SK-N-SH (cell line): Measurements from ENCODE around the gene TNXB. TPM values are rescaled to one million over a fixed set of nuclear protein-coding genes. Genes with fewer than 3 reads are reported as not detected.
"Not testable (repeated sequence)": the region's sequence is repeated elsewhere in the genome, so short reads cannot be mapped to it uniquely, and the experiment has no call there.

Experiments
- CTCF ChIA-PET: fragments of 300-600, 350-600 bp; formaldehyde crosslinking; extraction: SDS; loops from one replicate; lab custom pipeline; 2021; lab: Yijun Ruan, JAX
- POLR2A ChIA-PET: fragments of 350-600 bp; sonication (Branson Sonifier 250); formaldehyde crosslinking; extraction: SDS; loops from one replicate; lab custom pipeline; 2020; ENCODE audit warnings: antibody characterized with exemption, inconsistent platforms; lab: Yijun Ruan, JAX
- DNase-seq: peaks from one replicate; pipeline ENCODE4 v3.0.0; 2012
- H2AFZ ChIP-seq: fragments of 200-600 bp; sonication (generic); 2 replicates; pipeline ENCODE4 v1.8.1; 2016; ENCODE audit warnings: antibody characterized with exemption, mild to moderate bottlenecking, low read depth
- H3F3A ChIP-seq: fragments of 200-600 bp; sonication (generic); replicated peaks from 2 replicates; pipeline ENCODE3; 2016; ENCODE audit warnings: antibody characterized with exemption, mild to moderate bottlenecking; ENCODE audit not compliant: insufficient read depth
- H3K27ac ChIP-seq, 2 experiments: fragments of 200-500 bp in 1 of 2; fragments of 200-600 bp in 1 of 2; sonication (Bioruptor generic) in 1 of 2; sonication (generic), shearing (Covaris generic) in 1 of 2; 2 replicates each; pipeline versions ENCODE4 v1.5.1 to v1.6.1; 2014 to 2016; ENCODE audit warnings: low read depth in 2 of 2, inconsistent platforms in 1 of 2, low read length in 1 of 2, mild to moderate bottlenecking in 1 of 2, mixed read lengths in 1 of 2
- H3K27me3 ChIP-seq: fragments of 200-600 bp; sonication (generic), shearing (Covaris generic); 2 replicates; pipeline ENCODE4 v1.6.1; 2016; ENCODE audit warnings: mixed run types; ENCODE audit not compliant: insufficient read depth
- H3K36me3 ChIP-seq, 2 experiments: fragments of 200-500 bp in 1 of 2; fragments of 200-600 bp in 1 of 2; sonication (Bioruptor generic) in 1 of 2; sonication (generic) in 1 of 2; replicated peaks in 1 of 2; 2 replicates each; pipeline versions ENCODE3 to v1.5.1; 2014 to 2016; ENCODE audit warnings: low read length in 1 of 2, mild to moderate bottlenecking in 1 of 2; ENCODE audit not compliant: insufficient read depth in 2 of 2, control insufficient read depth in 1 of 2
- H3K4me1 ChIP-seq, 2 experiments: fragments of 200-500 bp in 1 of 2; fragments of 200-600 bp in 1 of 2; sonication (Bioruptor generic) in 1 of 2; sonication (generic), shearing (Covaris generic) in 1 of 2; 2 replicates each; pipeline versions ENCODE4 v1.5.1 to v1.6.1; 2014 to 2016; ENCODE audit warnings: low read depth in 1 of 2, low read length in 1 of 2, mixed run types in 1 of 2; ENCODE audit not compliant: insufficient read depth in 2 of 2, control insufficient read depth in 1 of 2
- H3K4me2 ChIP-seq: fragments of 200-600 bp; sonication (generic), shearing (Covaris generic); 2 replicates; pipeline ENCODE4 v1.6.1; 2017; ENCODE audit warnings: mixed run types
- H3K4me3 ChIP-seq, 2 experiments: fragments of 200-500 bp in 1 of 2; fragments of 200-600 bp in 1 of 2; sonication (Bioruptor generic) in 1 of 2; sonication (generic), shearing (Covaris generic) in 1 of 2; 2 replicates each; pipeline versions ENCODE4 v1.5.1 to v1.8.1; 2014 to 2016; ENCODE audit warnings: low read depth in 2 of 2, inconsistent platforms in 1 of 2, low read length in 1 of 2, mild to moderate bottlenecking in 1 of 2, mixed read lengths in 1 of 2, moderate library complexity in 1 of 2
- H3K79me2 ChIP-seq: fragments of 200-600 bp; sonication (generic); 2 replicates; pipeline ENCODE4 v1.8.1; 2017; ENCODE audit warnings: mild to moderate bottlenecking; ENCODE audit not compliant: insufficient read depth
- H3K9ac ChIP-seq: fragments of 200-600 bp; sonication (generic); 2 replicates; pipeline ENCODE4 v1.6.1; 2017; ENCODE audit warnings: mixed run types
- H3K9me2 ChIP-seq: fragments of 200-600 bp; sonication (generic); 2 replicates; pipeline ENCODE4 v1.6.1; 2017; ENCODE audit warnings: mixed run types
- H3K9me3 ChIP-seq: fragments of 200-600 bp; sonication (generic); 2 replicates; pipeline ENCODE4 v1.6.1; 2017; ENCODE audit warnings: mixed run types, mild to moderate bottlenecking, moderate library complexity
- H4K20me1 ChIP-seq: fragments of 200-600 bp; sonication (generic); 2 replicates; pipeline ENCODE4 v1.6.1; 2017; ENCODE audit warnings: mild to moderate bottlenecking, mixed run types; ENCODE audit not compliant: insufficient read depth
- WGBS: methylation state at CpG from one replicate; pipeline ENCODE4 v1.1.6; 2017; ENCODE audit warnings: low lambda C conversion rate; 5-methylcytosine and 5-hydroxymethylcytosine counted together
- polyA plus RNA-seq, 3 experiments: library from polyadenylated mRNA; depleted of rRNA; stranded (reverse); fragments of >200 nt; gene quantifications; 2 replicates each; pipeline ENCODE4 v1.2.3, GENCODE V29; 2012
- small RNA-seq, 7 experiments: library from RNA; depleted of rRNA; stranded (forward); fragments of <200 nt; gene quantifications; one replicate each; pipeline ENCODE3, GENCODE V24; 2012

TNXB gene
- polyA plus RNA-seq, 1 of the 3 experiments (the other 2 are of a cell fraction), result 0.48 TPM

DNA sequence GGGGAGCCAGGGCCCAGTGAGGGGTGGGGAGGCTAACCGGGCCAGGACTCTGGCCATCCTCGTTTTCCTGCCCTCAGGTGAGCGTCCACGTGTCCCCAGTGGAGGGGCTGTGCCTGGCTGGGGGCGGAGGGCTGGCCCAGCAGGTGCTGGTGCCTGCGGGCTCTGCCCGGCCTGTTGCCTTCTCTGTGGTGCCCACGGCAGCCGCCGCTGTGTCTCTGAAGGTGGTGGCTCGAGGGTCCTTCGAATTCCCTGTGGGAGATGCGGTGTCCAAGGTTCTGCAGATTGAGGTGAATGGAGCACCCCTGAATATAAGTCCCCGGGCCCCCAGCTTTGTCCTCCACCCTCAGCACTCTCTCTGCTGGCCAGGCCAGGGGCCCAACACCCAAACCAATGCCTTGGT, 114.7 kb downstream of the TNXB start:
- CTCF ChIA-PET, H3K9me3 ChIP-seq, H3K27me3 ChIP-seq, H3K4me1 ChIP-seq, H3K9me2 ChIP-seq, H2AFZ ChIP-seq, H3K4me3 ChIP-seq, H3K36me3 ChIP-seq, H3K9ac ChIP-seq, H3K4me2 ChIP-seq, H3F3A ChIP-seq, H4K20me1 ChIP-seq, H3K79me2 ChIP-seq, POLR2A ChIA-PET, H3K27ac ChIP-seq, DNase-seq: not testable (repeated sequence)
- 87% methylated on average over 6 of the region's 14 CpGs for WGBS

Small RNA genes lying within 50 kb of the gene (small RNA-seq; reads per million reads assigned to genes)
- gene RNA5SP206, result 0 reads per million in 7 experiments

Other genes starting within 250 kb of the TNXB start
- gene NEU1, start 246.5 kb downstream of the TNXB start, polyA plus RNA-seq (2012; rRNA removed), result 42.2 and 43.0 TPM in 2 replicates
- 0.26 and 0.49 TPM in 2 replicates for gene SLC44A4, start 230.3 kb downstream of the TNXB start, polyA plus RNA-seq (2012; rRNA removed)
- gene EHMT2, start 211.6 kb downstream of the TNXB start, polyA plus RNA-seq (2012; rRNA removed), result 50.1 and 72.0 TPM in 2 replicates
- gene ZBTB12, start 207.3 kb downstream of the TNXB start, polyA plus RNA-seq (2012; rRNA removed), result 8.3 and 8.4 TPM in 2 replicates
- 0.15 and 0.43 TPM in 2 replicates for gene C2, start 181.6 kb downstream of the TNXB start, polyA plus RNA-seq (2012; rRNA removed)
- 42.1 and 64.4 TPM in 2 replicates for gene CFB, start 163.2 kb downstream of the TNXB start, polyA plus RNA-seq (2012; rRNA removed)
- gene NELFE, start 150.4 kb downstream of the TNXB start, polyA plus RNA-seq (2012; rRNA removed), result 89.5 and 116 TPM in 2 replicates
- 86.3 and 89.4 TPM in 2 replicates for gene SKIC2, start 150.2 kb downstream of the TNXB start, polyA plus RNA-seq (2012; rRNA removed)
- 25.3 and 27.1 TPM in 2 replicates for gene DXO, start 137.2 kb downstream of the TNXB start, polyA plus RNA-seq (2012; rRNA removed)
- 9.9 and 11.4 TPM in 2 replicates for gene C4A, start 127.3 kb downstream of the TNXB start, polyA plus RNA-seq (2012; rRNA removed)
- gene C4B, start 94.5 kb downstream of the TNXB start, polyA plus RNA-seq (2012; rRNA removed), result 6.8 and 10.9 TPM in 2 replicates
- gene CYP21A2, start 70.9 kb downstream of the TNXB start, polyA plus RNA-seq (2012; rRNA removed), result 0.03 TPM in 1 of 2 replicates, not detected in the other
- 61.3 and 73.0 TPM in 2 replicates for gene ATF6B, start 18.9 kb upstream of the TNXB start, polyA plus RNA-seq (2012; rRNA removed)
- 2.7 and 3.5 TPM in 2 replicates for gene FKBPL, start 20.9 kb upstream of the TNXB start, polyA plus RNA-seq (2012; rRNA removed)
- 1.2 and 1.5 TPM in 2 replicates for gene PRRT1, start 42.6 kb upstream of the TNXB start, polyA plus RNA-seq (2012; rRNA removed)
- 32.7 and 42.1 TPM in 2 replicates for gene PPT2, start 44.8 kb upstream of the TNXB start, polyA plus RNA-seq (2012; rRNA removed)
- gene EGFL8, start 55.3 kb upstream of the TNXB start, polyA plus RNA-seq (2012; rRNA removed), result 7.7 and 10.7 TPM in 2 replicates
- 118 and 122 TPM in 2 replicates for gene AGPAT1, start 66.7 kb upstream of the TNXB start, polyA plus RNA-seq (2012; rRNA removed)
- 74.8 and 110 TPM in 2 replicates for gene RNF5, start 69.1 kb upstream of the TNXB start, polyA plus RNA-seq (2012; rRNA removed)
- 2.9 and 3.5 TPM in 2 replicates for gene AGER, start 74.9 kb upstream of the TNXB start, polyA plus RNA-seq (2012; rRNA removed)
- 74.5 and 83.1 TPM in 2 replicates for gene PBX2, start 80.9 kb upstream of the TNXB start, polyA plus RNA-seq (2012; rRNA removed)
- 1.5 and 1.9 TPM in 2 replicates for gene GPSM3, start 83.3 kb upstream of the TNXB start, polyA plus RNA-seq (2012; rRNA removed)
- 2.5 and 2.8 TPM in 2 replicates for gene NOTCH4, start 114.7 kb upstream of the TNXB start, polyA plus RNA-seq (2012; rRNA removed)